Measurements from ENCODE around the gene CALML5.

GRCh38 chr10:5514226-5514850 lies 15.0 kb upstream of the CALML5 start:
- no peak for TF ChIP-seq CTCF (conservative IDR thresholded peaks at IDR 0.05; ENCODE audit: low read length)
- no peak for TF ChIP-seq EZH2phosphoT487 (IDR thresholded peaks at IDR 0.05; ENCODE audit: borderline replicate concordance, low read depth, low read length)
